ENCODE measurements around the gene GRM4. TPM values are rescaled to one million over a fixed set of nuclear protein-coding genes. Genes with fewer than 3 reads are reported as not detected.
"Not testable (repeated sequence)": the region's sequence is repeated elsewhere in the genome, so short reads cannot be mapped to it uniquely, and the experiment has no call there.

Gene GRM4
- polyA plus RNA-seq, 4 donors: 0.45 to 0.65 (median 0.52) TPM

- DNase-seq (ENCODE audit: low read depth in 4 of 4, low spot score in 3 of 4): no peak
Observed at GRCh38 chr6:34050691-34051090, 95.2 kb downstream of the GRM4 start.

DNA sequence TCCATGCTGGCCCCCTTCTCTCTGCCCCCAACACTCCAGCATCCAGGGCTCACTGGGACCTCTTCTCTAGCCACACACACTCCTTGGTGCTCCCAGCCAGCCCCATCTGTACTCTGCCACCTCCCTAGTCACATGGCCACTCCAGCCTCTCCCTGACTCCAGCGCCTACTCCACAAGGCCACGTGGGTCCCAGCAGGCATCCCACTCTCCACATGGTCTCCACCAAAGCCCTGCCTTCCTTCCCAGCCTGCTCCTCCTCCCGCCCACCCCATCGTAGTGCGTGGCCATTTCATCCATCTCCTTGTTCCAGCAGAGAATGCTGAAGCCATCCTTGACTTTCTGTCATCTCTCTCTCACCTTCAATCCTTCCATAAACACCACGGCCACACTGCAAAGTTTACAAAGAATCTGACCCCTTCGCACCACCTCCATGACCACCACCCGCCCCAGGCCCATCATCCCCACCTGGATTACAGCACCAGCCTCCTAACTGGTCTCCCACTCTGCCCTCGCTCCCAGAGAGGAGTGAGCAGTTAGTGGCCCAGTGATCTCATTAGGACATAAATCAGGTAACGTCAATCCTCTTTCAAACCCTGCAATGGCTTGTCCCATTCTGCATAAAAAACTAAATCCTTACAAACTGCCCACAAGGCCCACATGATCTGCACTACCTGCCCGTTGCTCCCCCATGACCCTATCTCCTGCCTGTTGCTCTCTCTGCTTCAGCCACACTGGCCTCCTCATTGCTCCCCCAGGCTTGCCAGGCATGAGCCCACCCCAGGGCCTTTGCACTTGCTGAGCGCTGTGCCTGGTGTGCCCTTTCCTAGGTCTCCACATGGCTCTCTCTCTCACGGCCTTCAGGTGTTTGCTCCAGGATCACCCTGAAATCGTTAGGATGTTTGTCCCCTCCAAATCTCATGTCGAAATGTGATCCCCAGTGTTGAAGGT, 96.2 kb downstream of the GRM4 start:
- DNase-seq (ENCODE audit: low read depth in 4 of 4, low spot score in 3 of 4): no peak

GRCh38 chr6:34047913-34048867, 97.7 kb downstream of the GRM4 start:
- no peak for DNase-seq (ENCODE audit: low read depth in 4 of 4, low spot score in 3 of 4)

GRCh38 chr6:34046617-34047016, 99.3 kb downstream of the GRM4 start:
- no peak for DNase-seq (ENCODE audit: low read depth in 4 of 4, low spot score in 3 of 4)

GRCh38 chr6:34045771-34046170, 100.1 kb downstream of the GRM4 start:
- DNase-seq (ENCODE audit: low read depth in 4 of 4, low spot score in 3 of 4): no peak

GRCh38 chr6:34044945-34045595, 100.8 kb downstream of the GRM4 start:
- no peak for DNase-seq (ENCODE audit: low read depth in 4 of 4, low spot score in 3 of 4)

GRCh38 chr6:34043359-34043758, 102.5 kb downstream of the GRM4 start:
- no peak for DNase-seq (ENCODE audit: low read depth in 4 of 4, low spot score in 3 of 4)

GRCh38 chr6:34041998-34042397, 103.9 kb downstream of the GRM4 start:
- not testable (repeated sequence) for DNase-seq (ENCODE audit: low read depth in 4 of 4, low spot score in 3 of 4)

DNA sequence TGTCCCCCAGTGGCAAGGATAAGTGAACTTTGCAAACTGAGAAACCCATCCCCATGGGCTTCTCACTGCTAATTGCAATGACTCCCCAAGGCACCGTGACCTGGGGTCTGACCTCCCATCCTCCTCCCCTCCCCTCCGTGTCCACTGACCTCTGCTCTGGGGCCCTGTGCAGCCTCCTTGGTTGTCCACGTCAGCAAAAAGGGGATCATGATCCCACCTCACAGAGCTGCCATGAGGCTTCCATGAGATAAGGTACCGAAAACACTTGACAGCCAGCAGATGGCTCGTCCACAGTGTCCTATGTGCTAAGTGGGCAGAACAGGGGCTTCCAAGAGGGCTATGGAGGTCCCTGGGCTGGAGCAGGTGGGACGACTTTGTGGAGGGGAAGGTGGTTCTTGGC, 104.5 kb downstream of the GRM4 start:
- no peak for DNase-seq (ENCODE audit: low read depth in 4 of 4, low spot score in 3 of 4)

GRCh38 chr6:34039943-34040342, 105.9 kb downstream of the GRM4 start:
- no peak for DNase-seq (ENCODE audit: low read depth in 4 of 4, low spot score in 3 of 4)

DNA sequence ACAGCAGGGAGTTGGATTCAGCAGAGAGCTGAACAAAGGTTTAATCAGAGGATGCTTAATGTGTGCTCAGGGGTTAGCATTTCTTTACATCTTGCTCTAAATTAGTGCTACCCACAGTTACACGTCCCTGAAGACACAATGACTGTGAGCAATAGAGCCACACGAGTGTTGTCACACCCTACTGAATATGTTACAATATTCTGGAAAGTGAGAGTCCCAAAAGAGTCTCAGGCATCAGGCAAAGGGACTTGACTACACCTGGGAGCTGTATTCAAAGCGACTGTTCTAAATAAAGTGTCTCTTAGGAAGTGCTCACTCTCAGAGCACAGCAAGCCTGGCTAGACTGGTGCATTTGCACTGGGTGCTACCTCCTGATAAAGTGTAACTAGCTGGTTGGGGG, 108.7 kb downstream of the GRM4 start:
- no peak for DNase-seq (ENCODE audit: low read depth in 4 of 4, low spot score in 3 of 4)

DNA sequence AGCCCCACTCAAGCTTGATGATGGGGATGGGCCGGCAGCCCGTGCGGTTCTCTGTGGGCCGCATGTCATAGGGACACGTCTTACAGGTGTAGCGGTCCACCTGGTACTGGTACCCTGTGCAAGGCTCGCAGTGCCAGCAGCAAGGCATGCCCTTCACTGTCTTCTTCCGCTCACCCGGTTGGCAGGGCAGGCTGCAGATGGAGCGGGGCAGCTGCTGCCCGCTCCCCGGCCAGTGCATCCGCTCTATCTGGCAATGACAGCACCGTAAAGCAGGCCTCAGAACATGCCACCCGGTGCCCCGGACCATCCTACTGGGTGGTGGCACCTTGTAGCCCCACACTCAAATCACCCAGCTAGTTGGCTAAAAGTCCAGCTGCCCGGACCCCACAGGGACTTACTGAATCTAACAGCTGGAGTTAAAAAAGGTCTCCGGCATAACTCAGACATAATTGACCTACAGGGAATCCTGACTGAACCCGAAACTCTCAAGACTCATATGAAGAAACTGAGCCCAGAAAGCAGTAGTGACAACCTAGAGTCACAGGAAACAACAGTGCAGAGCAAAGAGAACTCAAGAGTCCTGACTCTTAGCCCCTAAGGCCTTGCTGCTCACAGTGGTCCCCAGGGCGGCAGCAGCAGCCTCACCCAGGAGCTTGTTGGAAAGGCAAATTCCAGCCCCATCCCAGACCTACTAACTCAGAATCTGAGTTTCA, 109.4 kb downstream of the GRM4 start:
- DNase-seq (ENCODE audit: low read depth in 4 of 4, low spot score in 3 of 4): no peak

GRCh38 chr6:34035704-34036356, 110.1 kb downstream of the GRM4 start:
- no peak for DNase-seq (ENCODE audit: low read depth in 4 of 4, low spot score in 3 of 4)

DNA sequence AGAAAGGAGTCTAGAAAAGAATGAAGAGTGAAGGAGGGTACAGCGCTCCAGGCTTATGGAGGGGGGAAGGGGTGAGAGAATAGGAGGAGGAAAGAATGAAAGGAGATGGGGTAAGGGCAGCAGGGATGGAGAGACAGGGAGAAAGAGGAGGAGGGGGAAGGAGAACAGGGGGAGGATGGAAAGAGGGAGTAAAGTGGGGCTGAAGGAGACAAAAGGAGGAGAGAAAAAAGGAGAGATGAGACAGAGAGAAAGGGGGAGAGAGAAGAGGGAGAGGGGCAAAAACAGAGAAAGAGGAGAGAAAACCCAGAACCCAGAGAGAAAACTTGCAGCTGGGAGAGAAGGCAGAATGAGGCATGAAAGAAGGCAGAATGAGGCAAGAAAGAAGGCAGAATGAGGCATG, 110.7 kb downstream of the GRM4 start:
- no peak for DNase-seq (ENCODE audit: low read depth in 4 of 4, low spot score in 3 of 4)

- DNase-seq (ENCODE audit: low read depth in 4 of 4, low spot score in 3 of 4): no peak
Observed at GRCh38 chr6:34032856-34033255, 113.0 kb downstream of the GRM4 start.

DNA sequence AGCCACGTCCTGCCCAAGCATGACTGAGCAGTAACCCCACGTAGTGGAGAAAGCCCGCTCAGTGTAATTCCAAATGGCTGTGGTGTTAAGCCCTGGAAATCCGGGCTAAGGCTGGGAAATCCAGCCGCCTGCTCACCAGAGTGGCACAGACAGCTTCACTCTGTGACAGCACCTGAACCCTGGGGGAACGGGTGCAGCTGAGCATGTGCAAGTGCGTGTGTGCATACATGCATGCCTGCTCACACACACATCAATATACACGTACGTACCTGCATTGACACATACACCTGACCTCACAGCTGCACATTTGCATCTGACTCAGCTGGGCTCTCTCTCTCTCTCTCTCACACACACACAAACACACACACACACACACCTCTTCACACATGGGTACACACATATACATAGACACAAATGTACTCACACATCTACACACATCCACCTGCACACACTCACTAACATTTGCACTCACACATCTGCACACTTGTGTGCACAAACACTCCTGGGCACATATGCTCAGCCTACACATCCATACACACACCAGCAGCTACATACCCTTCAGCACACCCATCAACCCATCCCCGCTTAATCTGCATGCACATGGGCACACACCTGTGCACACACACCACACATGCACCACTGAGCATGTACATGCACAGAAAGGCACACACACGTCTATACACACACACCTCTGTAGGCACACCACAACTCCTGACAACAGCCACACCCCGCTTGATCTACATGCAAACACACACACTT, 114.1 kb downstream of the GRM4 start:
- no peak for DNase-seq (ENCODE audit: low read depth in 4 of 4, low spot score in 3 of 4)

DNA sequence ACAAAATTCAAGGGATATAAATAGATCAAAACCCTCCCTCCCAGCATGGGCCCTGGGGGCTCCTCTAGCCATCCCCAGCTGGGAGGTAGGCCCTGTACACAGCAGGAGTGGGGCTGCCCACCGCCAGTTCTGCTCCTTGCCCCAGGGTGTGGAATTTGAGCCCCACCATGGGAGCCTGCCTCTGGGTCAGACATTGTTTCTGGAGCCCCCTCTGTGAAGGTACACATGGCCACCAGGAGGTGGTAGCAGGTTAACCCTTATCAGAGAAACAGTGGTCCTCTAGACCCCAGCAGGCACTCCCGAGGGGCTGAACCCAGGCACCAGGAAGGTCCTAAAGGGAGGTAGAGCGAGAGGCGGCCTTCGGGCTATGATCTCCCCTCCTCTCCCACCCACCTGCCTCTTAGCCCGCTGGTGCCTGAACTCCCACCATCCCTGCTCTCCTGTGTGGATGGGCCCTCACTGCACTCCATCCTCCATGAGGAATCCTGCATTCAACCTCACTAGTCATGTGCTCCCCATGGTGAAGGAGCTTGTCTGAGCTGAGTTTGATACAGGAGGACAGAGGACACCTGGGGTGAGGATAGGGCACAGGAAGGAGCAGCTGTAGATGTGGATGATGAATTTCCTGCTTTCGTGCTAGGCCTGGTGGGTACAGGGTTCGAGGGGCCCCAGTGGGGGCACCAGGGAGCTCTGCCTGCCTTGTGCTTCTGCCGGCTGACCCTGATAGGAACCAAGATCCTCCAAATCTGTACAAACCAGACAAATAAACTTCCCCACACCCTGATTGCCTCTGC, 114.9 kb downstream of the GRM4 start:
- DNase-seq (ENCODE audit: low read depth in 4 of 4, low spot score in 3 of 4): no peak

All from right renal pelvis (tissue), 4 donors.